ENCODE results near the gene SNED1. TPM values are rescaled to one million over a fixed set of nuclear protein-coding genes. Genes with fewer than 3 reads are reported as not detected.

SNED1 gene
- total RNA-seq, 1 donor from 2014 or later, result 6.1 TPM

DNA sequence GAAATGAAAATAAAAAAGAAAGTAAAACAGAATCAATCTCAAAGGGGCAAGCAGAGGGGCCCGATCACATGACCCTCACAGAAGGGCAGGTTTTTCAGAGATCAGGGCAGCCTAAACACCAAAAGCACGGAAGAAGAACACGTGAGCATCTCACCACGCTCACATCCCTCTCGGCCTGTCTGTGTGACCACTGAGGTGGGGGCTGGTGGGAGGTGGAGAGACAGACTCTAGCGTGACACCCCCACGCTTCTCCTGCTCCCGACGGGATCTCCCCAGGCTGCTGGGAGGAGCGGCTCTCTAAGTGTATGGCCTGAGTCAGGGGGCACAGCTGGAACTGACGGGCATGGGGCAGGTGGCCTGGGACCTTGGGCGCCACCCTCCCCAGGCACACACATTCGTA, 127.2 kb downstream of the SNED1 start:
- no peak overlapping the region for H3K4me3 ChIP-seq
- no peaks in the 10 kb centered on the region for H3K27me3 ChIP-seq (ENCODE audit: low read depth)
- TF ChIP-seq, protein P1, sequence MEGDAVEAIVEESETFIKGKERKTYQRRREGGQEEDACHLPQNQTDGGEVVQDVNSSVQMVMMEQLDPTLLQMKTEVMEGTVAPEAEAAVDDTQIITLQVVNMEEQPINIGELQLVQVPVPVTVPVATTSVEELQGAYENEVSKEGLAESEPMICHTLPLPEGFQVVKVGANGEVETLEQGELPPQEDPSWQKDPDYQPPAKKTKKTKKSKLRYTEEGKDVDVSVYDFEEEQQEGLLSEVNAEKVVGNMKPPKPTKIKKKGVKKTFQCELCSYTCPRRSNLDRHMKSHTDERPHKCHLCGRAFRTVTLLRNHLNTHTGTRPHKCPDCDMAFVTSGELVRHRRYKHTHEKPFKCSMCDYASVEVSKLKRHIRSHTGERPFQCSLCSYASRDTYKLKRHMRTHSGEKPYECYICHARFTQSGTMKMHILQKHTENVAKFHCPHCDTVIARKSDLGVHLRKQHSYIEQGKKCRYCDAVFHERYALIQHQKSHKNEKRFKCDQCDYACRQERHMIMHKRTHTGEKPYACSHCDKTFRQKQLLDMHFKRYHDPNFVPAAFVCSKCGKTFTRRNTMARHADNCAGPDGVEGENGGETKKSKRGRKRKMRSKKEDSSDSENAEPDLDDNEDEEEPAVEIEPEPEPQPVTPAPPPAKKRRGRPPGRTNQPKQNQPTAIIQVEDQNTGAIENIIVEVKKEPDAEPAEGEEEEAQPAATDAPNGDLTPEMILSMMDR (IDR thresholded peaks at IDR 0.05; ENCODE audit: borderline replicate concordance), result no peak
- H3K4me1 ChIP-seq, result no peaks in the 10 kb centered on the region
- H3K36me3 ChIP-seq, result no peaks in the 10 kb centered on the region
- H3K27ac ChIP-seq (replicated peaks), result no peak overlapping the region
- intact Hi-C loops (cut with micrococcal nuclease), result no loop called here
- no peaks in the 10 kb centered on the region for H3K9me3 ChIP-seq (replicated peaks)
- DNase-seq, result no peak

DNA sequence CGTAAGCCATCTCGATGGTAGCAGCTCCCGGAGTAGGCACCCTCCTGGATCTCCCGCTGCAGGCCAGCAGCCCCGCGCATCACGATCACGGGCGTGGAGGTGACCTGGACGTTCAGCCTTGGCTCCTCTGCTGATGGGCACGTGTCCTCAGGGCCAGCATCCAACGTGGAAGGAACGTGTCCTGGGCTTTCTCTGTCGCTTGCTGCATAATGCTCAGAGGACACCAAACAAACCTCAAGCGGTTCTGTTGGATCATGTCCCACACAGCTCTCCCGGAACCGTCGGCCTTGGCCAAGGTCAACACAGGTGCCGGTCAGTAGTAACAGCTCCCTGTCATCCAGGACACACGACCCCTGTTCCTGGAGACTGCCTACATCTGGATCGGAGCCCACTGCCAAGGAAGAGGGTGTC, 127.8 kb downstream of the SNED1 start:
- no peak for DNase-seq
- no peaks in the 10 kb centered on the region for H3K27me3 ChIP-seq (ENCODE audit: low read depth)

DNA sequence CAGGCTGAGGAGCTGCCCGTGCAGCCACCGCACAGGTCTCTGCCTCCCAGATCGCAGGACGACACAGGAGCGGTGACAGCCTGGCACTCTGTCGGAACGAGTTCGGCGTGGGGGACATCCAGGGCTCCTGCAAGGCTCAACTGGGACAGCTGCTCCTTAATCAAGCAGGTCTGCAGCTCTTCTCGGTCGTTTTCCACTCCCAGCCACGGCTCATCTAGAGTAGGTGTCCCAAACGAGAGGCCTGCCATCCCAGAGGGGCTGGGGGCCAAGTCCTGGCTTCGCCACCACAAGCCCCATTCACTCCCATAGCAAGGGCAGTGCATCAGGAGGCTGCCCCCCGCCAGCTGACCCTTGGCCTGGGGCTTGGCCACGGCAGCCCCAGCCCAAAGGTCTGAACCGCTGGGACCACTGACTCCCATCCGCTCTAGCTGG, 128.4 kb downstream of the SNED1 start:
- Histone ChIP-seq H3K27me3 (ENCODE audit: low read depth) (no peaks in the 10 kb centered on the region), H3K4me1 (no peaks in the 10 kb centered on the region), H3K27ac (replicated peaks) (no peak overlapping the region), H3K9me3 (replicated peaks) (no peaks in the 10 kb centered on the region), H3K4me3 (no peak overlapping the region), H3K36me3 (no peaks in the 10 kb centered on the region)
- no peak for DNase-seq
- intact Hi-C loops (cut with micrococcal nuclease), result no loop called here
- TF ChIP-seq, protein P1 (IDR thresholded peaks at IDR 0.05; ENCODE audit: borderline replicate concordance), result no peak

More for the DNA sequence above, 127.8 kb downstream of the SNED1 start:
- Histone ChIP-seq H3K4me1 (no peaks in the 10 kb centered on the region), H3K36me3 (no peaks in the 10 kb centered on the region), H3K27ac (replicated peaks) (no peak overlapping the region), H3K4me3 (no peak overlapping the region), H3K9me3 (replicated peaks) (no peaks in the 10 kb centered on the region)
- TF ChIP-seq, protein P1 (IDR thresholded peaks at IDR 0.05; ENCODE audit: borderline replicate concordance), result no peak
- intact Hi-C loops (cut with micrococcal nuclease), result no loop called here

DNA sequence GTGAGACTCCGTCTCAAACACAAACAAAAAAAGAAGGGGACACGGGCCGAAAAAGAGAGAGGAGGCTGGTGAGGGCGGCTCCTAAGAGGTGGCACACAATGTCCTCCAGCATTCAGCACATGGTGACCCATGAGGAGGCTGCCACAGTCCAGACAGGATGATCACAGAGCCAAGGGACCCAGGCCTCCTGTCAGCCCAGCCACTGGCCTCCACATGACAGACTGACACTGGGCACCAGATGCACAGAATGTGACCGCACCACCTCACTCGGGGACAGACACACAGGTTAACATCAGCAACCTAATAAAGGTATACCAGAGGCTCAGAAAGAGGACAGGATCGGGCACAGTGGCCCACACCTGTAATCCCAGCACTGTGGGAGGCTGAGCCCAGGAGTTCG, 129.8 kb downstream of the SNED1 start:
- TF ChIP-seq, protein P1 (IDR thresholded peaks at IDR 0.05; ENCODE audit: borderline replicate concordance), result no peak
- no peaks in the 10 kb centered on the region for H3K9me3 ChIP-seq (replicated peaks)
- no peaks in the 10 kb centered on the region for H3K27me3 ChIP-seq (ENCODE audit: low read depth)
- intact Hi-C loops (cut with micrococcal nuclease), result no loop called here
- H3K36me3 ChIP-seq, result no peaks in the 10 kb centered on the region
- H3K27ac ChIP-seq (replicated peaks), result no peak overlapping the region
- no peaks in the 10 kb centered on the region for H3K4me1 ChIP-seq
- no peak overlapping the region for H3K4me3 ChIP-seq
- DNase-seq, result no peak

DNA sequence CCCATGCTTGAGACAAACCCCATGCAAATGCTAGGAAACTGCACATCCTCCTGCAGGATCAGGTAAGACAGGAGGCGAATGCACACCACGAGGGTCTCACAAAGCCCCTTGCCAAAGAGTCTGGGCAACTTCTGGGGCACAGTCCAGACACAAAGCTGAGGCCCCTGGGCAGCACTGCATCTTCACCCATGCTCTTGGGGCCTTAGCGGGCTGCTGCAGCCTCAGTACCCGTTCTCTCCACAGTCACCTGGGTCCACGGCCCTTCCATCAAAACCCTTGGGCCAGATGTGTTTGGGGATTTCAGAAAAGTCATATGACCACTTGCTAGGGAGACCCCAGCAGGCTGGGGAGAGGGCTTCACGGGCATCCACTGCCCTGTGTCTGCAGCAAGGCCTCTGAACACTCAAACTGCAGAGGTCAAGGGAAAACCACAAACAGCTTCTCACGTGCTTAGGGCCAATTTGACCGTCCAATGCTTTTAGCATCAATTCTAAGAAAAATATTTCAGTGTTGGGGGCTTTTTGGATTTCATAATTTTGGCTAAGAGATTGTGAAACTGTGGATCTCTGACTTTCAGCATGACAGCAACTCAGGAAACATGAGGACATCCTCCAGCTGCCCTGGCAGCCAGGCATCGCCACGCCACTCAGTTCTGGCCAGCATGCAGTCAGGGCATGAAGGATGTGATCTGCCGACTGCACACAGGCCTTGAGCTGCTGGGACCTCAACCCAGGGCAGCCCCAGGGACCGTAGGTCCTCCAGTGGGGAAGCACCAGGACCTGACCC, 130.9 kb downstream of the SNED1 start:
- no peak overlapping the region for H3K4me3 ChIP-seq
- no peaks in the 10 kb centered on the region for H3K36me3 ChIP-seq
- no peak for DNase-seq
- no peaks in the 10 kb centered on the region for H3K9me3 ChIP-seq (replicated peaks)
- no peaks in the 10 kb centered on the region for H3K4me1 ChIP-seq
- intact Hi-C loops (cut with micrococcal nuclease), result no loop called here
- no peak overlapping the region for H3K27ac ChIP-seq (replicated peaks)
- no peaks in the 10 kb centered on the region for H3K27me3 ChIP-seq (ENCODE audit: low read depth)
- TF ChIP-seq, protein P1 (IDR thresholded peaks at IDR 0.05; ENCODE audit: borderline replicate concordance), result no peak

Data from left ventricle myocardium inferior (tissue), 1 donor.